Ishikawa (cell line): ENCODE data around the gene PRKN.

ENCODE experiments used
- FOXM1 ChIP-seq: IDR thresholded peaks from 2 replicates; pipeline ENCODE4 v1.6.1; 2012; ENCODE audit warnings: low read depth, borderline replicate concordance
- TAF1 ChIP-seq: IDR thresholded peaks from 2 replicates; pipeline ENCODE4 v1.6.1; 2012; ENCODE audit warnings: low read depth, mild to moderate bottlenecking
- TCF12 ChIP-seq: IDR thresholded peaks from 2 replicates; pipeline ENCODE4 v1.6.1; 2012; ENCODE audit warnings: low read depth
- YY1 ChIP-seq: IDR thresholded peaks from 2 replicates; pipeline ENCODE4 v1.6.1; 2012; ENCODE audit warnings: low read depth
- ZBTB7A ChIP-seq: IDR thresholded peaks from 2 replicates; pipeline ENCODE4 v1.6.1; 2012; ENCODE audit warnings: low read depth
- TF ChIP-seq, protein P1 (sequence below): IDR thresholded peaks from 2 replicates; pipeline ENCODE4 v1.6.1; 2012; ENCODE audit warnings: low read depth, mild to moderate bottlenecking

DNA sequence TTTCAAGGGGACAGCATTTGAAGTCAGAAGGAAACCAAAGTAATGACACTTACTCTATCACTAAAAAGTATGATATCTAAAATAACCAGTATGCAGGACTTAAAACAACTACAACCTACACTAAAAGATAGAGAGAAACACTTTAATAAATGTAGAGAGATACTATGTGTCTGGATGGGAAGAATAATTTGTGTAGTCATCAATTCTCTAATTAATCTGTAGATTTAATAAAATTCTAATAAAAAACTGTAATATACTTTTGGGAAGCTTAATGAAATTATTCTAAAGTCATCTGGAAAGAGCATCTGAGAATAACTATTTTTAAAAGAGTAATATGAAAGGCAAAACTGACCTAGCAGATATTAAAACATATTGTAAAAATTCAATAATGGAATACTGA lies 52.1 kb downstream of the PRKN start:
- no peak for TF ChIP-seq FOXM1
- no peak for TF ChIP-seq ZBTB7A
- TF ChIP-seq TCF12 = no peak
- no peak for TF ChIP-seq YY1
- TF ChIP-seq, protein P1, sequence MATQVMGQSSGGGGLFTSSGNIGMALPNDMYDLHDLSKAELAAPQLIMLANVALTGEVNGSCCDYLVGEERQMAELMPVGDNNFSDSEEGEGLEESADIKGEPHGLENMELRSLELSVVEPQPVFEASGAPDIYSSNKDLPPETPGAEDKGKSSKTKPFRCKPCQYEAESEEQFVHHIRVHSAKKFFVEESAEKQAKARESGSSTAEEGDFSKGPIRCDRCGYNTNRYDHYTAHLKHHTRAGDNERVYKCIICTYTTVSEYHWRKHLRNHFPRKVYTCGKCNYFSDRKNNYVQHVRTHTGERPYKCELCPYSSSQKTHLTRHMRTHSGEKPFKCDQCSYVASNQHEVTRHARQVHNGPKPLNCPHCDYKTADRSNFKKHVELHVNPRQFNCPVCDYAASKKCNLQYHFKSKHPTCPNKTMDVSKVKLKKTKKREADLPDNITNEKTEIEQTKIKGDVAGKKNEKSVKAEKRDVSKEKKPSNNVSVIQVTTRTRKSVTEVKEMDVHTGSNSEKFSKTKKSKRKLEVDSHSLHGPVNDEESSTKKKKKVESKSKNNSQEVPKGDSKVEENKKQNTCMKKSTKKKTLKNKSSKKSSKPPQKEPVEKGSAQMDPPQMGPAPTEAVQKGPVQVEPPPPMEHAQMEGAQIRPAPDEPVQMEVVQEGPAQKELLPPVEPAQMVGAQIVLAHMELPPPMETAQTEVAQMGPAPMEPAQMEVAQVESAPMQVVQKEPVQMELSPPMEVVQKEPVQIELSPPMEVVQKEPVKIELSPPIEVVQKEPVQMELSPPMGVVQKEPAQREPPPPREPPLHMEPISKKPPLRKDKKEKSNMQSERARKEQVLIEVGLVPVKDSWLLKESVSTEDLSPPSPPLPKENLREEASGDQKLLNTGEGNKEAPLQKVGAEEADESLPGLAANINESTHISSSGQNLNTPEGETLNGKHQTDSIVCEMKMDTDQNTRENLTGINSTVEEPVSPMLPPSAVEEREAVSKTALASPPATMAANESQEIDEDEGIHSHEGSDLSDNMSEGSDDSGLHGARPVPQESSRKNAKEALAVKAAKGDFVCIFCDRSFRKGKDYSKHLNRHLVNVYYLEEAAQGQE = no peak
- no peak for TF ChIP-seq TAF1
